Activated CD8-positive, alpha-beta memory T cell treated with anti-CD3 and anti-CD28 coated beads, Interleukin-2, amount 50 U/mL, for 48 hours (primary cell): ENCODE data around the gene SLC6A4.
"Not testable (repeated sequence)": the region's sequence is repeated elsewhere in the genome, so short reads cannot be mapped to it uniquely, and the experiment has no call there.

ENCODE experiments used
- DNase-seq: peaks from one replicate; pipeline ENCODE4 v3.0.0-alpha.2; 2020

SLC6A4 gene

DNA sequence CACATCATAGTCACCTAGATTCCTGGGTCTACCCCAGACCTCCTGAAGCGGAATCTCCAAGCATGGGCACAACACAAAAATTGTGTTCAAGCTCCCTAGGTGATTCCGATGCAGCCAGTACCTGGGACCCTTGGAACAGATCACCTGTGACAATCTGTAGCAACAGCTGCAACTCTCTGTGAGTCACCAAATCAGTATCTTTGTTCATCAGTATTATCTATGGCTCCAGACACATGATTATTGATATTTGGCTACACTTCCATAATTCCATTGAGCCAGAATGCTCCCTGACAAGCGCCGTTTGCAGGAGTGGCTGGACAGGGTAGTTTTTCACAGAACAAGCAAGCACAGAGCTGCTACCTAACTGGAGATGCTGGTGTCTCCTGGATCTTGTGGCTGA is 16.2 kb downstream of the SLC6A4 start:
- no peak for DNase-seq

DNA sequence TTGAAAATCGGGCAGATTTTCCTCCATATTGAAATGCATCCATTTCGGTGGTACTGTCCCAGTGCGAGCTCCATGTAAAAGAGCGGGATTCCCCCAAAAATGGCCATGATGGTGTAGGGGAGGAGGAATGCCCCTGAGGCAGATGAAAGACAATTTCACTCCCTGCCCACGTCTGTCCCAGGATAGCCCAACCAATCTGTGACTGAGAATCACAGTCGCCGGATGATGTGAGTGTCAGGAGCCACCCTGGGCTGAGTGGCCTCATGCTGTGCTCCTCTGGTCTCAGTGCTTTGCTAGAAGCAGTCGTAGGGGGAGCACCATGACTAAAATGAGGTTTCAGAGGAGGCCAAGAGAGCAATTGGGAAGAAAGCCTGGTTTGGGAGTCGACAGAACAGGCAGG is 16.7 kb downstream of the SLC6A4 start:
- DNase-seq: no peak

DNA sequence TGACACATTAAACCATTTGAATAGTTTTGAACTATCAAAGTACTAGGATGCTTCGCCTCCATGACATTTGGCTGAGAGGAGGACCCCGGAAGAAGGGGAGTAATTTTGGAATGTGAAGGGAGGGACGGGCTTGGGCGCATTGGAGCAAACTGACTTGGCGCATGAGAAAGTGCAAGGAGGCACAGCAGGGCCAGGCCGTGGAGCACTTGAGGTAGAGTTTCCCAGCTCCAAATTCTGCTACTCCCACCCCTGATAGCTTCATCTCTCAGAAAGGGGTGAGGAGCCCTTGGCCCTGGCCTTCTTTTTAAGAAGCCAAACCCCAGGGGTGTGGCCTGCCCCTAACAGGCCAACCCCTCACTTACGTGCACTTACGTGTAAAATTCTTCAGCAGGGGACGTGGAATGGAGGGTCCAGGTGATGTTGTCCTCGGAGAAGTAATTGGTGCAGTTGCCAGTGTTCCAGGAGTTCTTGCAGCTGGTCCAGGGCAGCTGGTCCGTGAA is 17.7 kb downstream of the SLC6A4 start:
- no peak for DNase-seq

DNA sequence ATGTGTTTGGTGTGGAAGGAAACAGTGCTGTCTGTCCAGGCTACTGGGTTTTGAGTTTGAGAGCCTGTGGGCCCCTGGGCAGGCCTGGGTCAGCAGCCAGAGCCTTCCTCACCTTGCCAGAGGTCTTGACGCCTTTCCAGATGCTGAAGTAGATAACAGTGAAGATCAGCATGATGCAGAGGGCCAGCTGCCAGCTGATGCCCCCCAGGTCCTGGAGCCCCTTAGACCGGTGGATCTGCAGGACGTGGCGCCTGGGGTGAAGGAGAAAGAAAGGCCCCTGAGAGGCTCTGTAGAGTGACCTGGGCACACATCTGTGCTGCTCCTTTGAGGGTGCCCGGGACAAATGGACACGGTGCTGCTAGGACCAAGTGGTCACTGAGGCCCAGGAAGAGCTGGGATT is 18.4 kb downstream of the SLC6A4 start:
- no peak for DNase-seq

DNA sequence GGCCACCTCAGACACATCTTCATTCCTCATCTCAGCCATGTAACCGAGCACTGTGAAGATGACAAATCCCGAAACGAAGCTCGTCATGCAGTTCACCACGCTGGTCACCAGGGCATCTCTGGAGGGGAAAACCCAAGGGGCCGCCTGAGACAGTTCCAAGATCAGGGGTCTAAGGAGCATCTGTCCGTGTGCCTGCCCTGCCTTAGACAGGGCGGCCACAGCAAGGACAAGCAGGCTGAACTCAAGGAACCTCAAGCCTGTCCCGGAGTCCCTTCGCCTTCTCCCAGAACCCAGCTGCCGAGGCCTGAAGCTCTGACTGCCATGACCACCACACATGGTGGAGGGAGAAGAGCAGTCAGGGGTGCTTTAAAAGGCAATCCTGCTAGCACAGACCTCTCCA is 22.7 kb downstream of the SLC6A4 start:
- DNase-seq: no peak

DNA sequence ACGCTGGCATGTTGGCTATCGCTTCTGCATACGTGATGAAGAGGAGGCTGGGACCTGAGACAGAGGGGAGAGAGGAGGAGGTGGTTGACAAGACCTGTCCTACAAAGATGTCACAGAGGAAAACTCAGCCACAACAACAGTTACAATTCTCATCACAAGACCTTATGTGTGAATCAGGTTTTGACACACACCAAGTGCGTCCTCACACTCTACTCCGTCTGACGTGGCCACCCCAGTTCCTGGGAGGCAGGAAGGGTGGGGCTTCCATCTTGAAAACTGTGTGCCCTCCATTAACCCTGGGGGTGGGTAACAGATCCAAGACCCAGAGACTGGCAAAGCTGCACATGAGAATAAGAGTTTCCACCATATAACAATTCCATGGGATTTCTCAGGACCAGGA is 24.1 kb downstream of the SLC6A4 start:
- no peak for DNase-seq

DNA sequence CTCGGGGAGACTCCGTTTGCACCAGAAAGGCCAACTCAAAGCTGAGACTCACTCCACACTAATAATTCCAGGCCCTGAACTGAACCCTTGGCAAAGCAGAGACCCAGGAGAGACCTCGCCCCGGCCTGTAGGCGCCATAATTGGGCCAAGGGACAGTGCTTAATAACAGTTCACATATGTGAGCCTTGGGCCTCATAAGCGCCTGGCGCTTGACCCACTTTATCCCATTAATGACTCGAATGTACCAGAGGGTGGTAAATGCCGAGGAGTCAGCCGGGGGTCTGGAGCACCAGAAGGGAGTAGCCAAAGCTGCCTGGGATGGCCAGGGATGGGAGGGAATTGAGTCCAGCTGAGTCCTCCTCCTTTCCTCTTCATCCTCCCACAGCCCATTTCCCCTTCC is 24.6 kb downstream of the SLC6A4 start:
- no peak for DNase-seq

DNA sequence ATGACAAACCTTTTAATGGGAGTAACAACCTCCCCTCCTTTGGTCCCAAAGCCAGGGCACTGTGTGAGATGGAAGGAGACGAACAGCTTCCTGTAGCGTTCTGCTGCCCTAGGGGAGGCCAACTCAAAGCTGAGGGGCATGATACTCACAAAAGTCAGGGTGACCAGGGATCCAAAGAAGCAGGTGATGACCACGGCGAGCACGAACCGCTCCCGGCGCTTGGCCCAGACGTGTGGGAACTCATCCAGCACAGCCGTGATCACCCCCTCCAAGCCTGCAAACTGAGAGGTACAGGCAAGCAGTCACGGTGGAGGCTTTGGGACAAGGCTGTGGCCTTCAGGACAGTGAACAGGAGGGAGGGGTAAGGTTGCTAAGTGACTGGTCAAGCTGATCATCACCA is 25.1 kb downstream of the SLC6A4 start:
- no peak for DNase-seq

DNA sequence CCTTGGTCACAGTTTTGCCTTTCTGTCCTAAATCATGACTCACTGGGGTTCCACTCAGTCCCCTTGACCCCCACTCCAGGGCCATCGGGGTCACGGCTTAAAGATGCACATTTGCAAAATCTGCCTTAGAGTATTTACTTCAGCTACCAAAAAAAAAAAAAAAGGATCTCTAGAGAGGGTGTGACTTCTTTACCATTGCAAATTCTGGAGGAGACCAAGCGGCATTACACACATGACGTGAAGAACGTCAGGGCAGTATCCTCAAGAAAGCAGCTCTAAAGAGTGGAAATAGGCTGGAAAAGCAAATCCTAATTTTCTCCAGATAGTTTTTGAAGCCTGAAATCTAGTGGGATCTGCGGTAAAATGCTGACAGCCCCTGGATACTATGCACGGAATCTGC is 25.6 kb downstream of the SLC6A4 start:
- no peak for DNase-seq

DNA sequence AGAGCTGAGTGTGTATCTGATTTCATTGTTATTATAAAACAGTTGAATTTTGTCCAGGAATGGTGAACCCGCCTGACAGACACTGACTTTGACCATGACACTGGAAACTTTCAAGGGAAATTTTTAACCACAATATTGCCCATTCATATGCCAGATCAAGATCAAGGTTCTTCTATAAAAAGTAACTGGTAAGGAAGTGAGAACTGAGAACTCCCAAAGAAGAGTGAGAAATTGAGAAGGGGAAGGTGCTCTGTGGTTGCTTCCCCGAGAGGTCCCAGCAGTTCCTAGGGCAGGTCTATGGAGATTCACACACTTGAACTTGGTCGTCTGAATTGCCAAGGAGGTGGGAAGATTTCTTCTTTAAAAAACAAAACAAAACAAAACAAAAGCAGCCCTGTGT is 27.3 kb downstream of the SLC6A4 start:
- DNase-seq: no peak

DNA sequence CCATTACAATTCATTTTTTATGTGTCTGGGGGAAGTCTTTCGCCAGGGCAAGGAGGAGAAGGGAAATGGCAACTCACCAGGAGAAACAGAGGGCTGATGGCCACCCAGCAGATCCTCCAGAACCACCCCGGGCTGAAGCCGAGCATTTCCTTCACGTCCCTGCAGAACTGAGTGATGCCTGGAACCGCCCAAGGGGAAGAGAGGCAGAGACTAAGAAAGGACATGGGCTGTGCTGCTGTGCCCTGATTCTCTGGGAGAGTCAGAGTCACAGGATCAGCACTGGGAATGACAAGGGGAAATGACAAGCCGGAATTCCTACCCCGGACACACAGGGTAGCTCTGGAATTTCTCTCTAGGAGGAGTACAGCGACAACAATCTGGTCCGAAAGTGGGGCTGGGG is 27.8 kb downstream of the SLC6A4 start:
- no peak for DNase-seq

DNA sequence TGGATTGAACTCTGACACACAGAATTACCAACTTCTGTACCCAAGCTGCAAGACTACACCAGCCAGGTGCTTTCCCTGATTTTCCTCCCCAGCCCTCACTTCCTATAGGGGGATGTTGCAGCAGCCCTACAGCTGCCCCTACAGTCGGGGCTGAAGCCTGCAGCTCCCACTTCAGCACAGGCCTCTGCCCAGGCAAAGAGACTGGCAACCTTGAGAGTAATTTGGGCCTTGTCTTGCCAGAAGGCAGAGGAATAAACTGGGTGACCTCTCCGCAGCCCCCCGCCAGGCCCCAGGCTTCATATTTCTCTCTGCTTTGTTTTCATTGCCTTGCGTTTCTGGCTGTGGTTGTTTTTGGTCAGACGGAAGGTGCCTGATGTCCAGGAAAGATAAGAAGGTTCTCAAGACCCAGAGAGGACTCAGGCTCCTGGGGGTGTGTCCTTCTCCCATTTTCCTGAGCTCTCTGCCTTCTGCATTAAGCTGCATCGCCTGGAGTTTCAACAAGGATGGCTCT is 32.0 kb downstream of the SLC6A4 start:
- DNase-seq: no peak

DNA sequence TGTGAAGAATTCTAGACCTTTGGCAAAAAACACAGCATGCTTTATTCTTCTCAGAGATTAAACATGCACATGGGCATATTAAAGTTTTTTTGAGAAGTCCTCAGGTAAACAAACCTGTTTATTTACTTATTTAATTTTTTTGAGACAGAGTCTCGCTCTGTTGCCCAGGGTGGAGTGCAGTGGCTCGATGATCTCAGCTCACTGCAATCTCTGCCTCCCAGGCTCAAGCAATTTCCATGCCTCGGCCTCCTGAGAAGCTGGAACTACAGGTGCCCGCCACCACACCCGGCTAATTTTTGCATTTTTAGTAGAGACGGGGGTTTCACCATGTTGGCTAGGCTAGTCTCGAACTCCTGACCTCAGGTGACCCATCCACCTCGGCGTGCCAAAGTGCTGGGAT is 34.8 kb downstream of the SLC6A4 start:
- DNase-seq: not testable (repeated sequence)

DNA sequence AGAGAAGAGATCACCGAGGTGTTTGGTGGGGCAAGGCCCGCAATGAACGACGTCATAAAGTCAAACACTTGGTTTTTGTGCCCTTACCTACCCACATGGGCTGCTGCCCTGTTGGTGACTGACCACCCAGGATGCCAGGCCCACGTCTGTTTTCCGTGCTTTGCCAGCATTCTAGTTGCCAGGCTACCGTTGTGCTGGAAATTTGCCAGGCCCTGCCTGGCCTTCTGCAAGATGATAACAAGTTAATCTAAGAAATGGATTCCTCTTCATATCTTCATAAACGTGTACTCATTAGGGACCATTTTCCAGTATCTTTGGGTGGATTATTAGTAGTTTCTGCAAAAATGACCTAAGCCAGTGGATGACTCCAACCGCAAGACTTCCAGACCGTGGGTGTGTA is 35.4 kb downstream of the SLC6A4 start:
- DNase-seq: no peak

DNA sequence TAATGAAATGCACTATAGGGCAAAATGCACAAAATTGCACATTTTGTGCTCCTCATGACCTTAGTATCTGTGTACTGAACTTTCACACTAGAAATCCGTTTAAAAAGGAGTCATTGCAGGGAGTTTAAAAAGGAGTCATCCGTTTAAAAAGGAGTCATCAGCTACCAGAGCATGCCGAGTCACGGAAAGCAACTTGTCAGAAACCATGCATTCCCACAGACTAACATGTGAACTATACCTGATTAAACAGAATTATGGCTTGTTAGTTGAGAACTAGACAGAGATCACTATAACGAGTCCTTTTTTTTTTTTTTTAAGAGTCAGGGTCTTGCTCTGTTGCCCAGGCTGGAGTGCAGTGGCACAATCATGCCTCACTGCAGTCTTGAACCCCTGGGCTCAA is 35.9 kb downstream of the SLC6A4 start:
- DNase-seq: no peak

DNA sequence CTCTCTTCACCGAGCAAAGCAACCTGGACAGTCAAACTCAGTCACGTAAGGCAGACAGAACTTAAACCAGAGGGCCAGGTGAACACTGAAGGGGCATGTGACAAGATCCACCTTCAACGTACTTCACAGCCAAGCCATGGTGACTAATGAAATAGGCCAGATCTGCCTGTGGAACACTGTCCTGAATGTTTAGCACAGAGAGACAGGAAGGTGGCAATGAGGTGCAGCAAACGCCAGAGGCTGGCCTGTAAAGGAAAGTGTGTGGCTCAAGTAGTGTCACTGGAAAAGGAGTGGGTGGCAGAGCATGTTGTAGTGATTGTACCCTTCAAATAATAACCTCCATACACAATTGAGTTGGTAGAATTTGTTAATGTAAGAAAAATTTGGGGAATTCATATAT is 38.1 kb downstream of the SLC6A4 start:
- DNase-seq: no peak

DNA sequence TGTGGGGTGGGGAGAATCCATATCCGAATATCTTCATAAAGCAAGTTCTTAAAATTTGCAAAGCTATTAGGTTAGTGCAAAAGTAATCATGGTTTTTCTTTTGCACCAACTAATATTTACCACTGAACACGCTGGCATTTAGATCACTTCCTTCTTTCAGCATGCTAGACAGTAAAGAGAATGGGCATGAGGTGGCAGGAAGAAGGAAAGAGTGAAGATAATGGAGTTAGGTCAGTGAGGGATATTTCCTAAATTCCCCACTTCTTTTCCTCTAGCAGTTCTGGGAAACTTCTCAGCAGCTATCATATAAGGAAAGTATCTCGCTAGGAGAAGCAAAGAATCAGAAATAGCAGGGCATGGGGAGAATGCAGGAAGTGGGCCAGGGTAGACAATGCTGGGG is 39.0 kb downstream of the SLC6A4 start:
- no peak for DNase-seq

DNA sequence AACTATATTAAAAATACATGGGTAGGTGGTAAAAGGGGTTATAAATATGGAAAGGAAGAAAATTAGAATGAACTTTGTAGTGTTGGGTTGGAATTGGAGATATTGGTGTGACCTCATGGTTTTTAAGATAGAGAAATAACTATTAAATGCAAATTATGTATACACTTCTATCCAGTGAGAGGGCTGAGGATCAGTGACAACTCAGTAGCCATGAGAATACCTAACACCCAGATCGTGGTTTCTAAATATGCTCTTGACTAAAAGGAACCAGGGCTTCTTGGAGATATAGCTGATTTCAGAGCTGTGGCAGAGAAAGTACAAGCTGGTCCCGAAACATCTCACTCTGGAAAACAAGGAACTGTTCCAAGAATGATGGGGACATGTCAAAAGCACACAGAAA is 44.4 kb downstream of the SLC6A4 start:
- DNase-seq: no peak

DNA sequence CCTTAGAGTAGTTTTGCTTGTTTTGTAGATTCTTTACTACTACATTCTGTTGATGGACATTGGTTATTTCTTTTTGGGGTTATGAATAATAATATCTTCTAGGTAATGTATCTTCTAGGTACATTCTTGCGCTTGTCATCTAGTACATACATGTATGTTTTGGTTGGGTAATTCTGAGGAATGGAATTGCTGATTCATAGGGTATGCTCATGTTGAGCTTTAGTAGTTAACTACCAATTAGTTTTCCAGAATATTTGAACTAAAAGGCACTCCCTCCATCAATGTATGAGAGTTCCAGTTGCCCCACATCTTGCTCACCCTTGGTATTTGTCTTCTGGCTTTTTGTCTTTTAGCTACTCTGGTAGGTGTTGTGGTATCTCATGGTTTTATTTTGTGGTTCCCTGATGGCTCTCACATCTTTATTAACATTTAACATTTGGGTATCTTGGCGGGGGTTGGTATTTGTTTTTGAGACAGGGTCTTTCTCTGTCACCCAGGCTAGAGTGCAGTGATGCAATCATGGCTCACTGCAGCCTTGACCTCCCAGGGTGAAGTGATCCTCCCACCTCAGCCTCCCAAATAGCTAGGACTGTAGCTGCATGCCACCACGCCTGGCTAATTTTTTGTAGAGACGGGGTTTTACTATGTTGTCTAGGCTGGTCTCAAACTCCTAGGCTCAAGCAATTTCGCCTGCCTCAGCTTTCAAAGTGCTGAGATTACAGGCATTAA is 47.1 kb downstream of the SLC6A4 start:
- DNase-seq: no peak

DNA sequence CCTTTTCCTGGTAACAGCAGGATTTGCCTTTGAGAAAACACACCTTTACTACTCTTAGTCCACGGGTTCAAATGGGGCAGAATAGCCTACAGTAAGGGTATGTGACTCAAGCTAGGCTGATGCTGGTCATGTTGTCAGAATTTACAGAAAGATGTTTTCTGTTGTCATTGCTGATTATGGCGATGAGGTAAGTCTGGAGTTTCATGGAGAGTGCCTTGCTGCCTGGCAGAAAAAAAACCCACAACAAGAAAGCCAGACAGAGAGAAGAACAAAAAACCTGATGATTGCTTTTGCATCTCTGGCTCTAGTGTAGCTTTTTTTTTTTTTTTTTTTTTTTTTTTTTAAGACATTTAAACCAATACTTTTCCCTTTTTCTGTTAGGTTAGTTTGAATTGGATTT is 47.9 kb downstream of the SLC6A4 start:
- DNase-seq: no peak

DNA sequence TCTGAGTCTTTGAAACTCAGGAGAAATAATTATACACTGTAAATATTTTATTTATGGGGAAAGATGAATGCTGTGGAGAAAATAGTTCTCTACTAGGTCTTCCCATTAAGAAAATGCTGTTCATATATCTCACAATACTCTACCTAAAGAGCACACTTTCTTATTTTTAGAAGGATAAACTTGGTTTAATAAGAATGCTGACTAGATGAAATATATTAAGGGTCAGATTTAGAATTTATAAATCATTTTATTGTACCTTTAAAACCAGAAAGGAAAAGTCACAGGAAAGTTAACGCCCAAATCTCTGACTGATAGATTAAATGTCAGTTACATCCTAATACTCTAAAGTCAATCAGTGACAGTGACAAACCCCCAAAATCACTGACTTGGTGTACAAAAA is 48.7 kb downstream of the SLC6A4 start:
- DNase-seq: no peak

DNA sequence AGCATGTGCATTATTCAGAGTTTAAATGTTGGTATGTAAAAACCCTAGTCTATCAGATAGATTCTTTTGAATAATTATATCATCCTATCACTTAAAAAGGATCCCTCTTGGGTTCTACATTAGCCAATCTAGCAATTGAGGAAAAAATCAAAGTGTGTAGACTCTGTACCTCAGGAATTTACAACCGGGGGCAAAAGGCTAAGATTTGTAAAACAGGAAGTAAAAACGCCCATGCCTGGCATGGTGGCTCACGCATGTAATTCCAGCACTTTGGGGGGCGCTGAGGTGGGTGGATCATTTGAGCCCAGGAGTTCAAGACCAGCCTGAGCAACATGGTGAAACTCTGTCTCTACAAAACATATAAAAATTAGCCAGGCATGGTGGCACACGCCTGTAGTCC is 58.6 kb downstream of the SLC6A4 start:
- DNase-seq: no peak

DNA sequence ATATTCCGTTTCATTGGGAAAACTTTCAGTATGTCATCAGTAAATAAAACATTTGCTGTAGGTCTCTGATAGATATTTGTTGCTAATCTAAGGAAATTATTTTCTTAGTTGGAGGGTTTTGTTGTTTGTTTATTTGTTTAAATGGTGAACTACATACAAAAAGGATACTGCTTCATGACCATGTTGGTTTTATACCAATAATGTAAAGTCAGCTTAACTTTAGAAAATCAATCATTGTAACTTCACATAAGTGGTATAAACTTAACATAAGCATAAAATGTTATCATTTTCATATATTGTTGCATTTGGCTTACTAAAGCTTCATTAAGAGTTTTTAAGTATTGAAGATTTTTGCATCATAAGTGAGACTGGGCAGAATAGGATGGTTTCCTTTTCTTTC is 60.9 kb downstream of the SLC6A4 start:
- DNase-seq: no peak

DNA sequence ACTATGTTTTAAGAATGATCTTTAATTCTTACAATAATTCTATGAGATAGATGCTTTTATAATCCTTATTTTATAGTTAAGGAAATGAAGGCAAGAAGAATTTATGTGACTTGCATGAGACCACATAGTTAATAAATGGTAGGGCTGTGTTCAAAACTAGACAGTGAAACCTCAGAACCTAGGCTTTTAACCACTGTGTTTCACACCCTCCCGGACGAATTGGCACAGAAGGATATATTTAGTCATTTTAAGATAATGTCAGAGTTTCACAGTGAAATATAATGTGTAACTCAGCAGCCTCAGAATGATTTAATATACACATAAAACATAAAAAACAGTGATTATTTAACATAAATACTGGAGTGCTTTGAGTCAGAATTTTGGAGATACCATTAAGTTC is 61.8 kb downstream of the SLC6A4 start:
- DNase-seq: no peak

DNA sequence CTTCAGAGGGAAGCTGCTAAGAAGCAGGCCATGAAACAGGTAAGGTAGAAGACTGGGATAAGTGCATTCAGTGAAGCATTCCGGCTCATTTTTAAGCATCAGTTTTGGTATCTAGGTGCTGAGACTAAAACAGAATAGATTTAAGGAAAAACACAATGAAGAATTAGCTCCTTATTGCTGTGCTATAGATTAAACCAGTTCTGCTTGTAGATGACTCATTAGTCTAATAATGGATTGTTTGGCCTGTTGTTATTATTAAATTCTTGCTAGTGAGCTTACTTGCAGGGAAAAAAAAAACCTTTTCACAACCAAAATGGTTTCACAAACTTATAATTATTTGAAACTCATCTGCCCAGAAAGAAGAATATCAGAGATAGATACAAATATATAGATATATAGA is 62.9 kb downstream of the SLC6A4 start:
- no peak for DNase-seq
